Loucy (cell line): Measurements from ENCODE around the gene GATB.

Experiments used
- EZH2phosphoT487 ChIP-seq: fragments of 200-600 bp; IDR thresholded peaks from 2 replicates; pipeline ENCODE4 v1.6.1; 2018; ENCODE audit warnings: antibody characterized with exemption, mild to moderate bottlenecking, moderate library complexity, borderline replicate concordance
- TF ChIP-seq, protein P1 (sequence below): fragments of 200-600 bp; sonication (generic); conservative IDR thresholded peaks from 2 replicates; pipeline ENCODE4 v1.5.1; 2014; ENCODE audit warnings: mild to moderate bottlenecking, antibody characterized with exemption, low read length

- TF ChIP-seq, protein P1, sequence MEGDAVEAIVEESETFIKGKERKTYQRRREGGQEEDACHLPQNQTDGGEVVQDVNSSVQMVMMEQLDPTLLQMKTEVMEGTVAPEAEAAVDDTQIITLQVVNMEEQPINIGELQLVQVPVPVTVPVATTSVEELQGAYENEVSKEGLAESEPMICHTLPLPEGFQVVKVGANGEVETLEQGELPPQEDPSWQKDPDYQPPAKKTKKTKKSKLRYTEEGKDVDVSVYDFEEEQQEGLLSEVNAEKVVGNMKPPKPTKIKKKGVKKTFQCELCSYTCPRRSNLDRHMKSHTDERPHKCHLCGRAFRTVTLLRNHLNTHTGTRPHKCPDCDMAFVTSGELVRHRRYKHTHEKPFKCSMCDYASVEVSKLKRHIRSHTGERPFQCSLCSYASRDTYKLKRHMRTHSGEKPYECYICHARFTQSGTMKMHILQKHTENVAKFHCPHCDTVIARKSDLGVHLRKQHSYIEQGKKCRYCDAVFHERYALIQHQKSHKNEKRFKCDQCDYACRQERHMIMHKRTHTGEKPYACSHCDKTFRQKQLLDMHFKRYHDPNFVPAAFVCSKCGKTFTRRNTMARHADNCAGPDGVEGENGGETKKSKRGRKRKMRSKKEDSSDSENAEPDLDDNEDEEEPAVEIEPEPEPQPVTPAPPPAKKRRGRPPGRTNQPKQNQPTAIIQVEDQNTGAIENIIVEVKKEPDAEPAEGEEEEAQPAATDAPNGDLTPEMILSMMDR = no peak
- no peak for TF ChIP-seq EZH2phosphoT487
Measured at GRCh38 chr4:151807220-151807619, 46.4 kb upstream of the GATB start.
